Esophagus muscularis mucosa (tissue), 3 donors: ENCODE data around the gene IP6K2.

Experiments used
- CTCF ChIP-seq, 3 experiments: fragments of 200-600 bp in 2 of 3; fragments of 450-650 bp in 1 of 3; sonication (generic) in 2 of 3; IDR thresholded peaks; one replicate each; pipeline ENCODE4 v1.5.1; 2017 to 2019; ENCODE audit warnings: antibody characterized with exemption in 3 of 3, mild to moderate bottlenecking in 2 of 3, moderate library complexity in 1 of 3
- POLR2A ChIP-seq: fragments of 450-650 bp; IDR thresholded peaks from one replicate; pipeline ENCODE4 v1.6.1; 2017; ENCODE audit warnings: antibody characterized with exemption, moderate library complexity, mild to moderate bottlenecking, low read depth

GRCh38 chr3:48664313-48664644, 52.7 kb downstream of the IP6K2 start:
- TF ChIP-seq POLR2A, result no peak
- no peak for TF ChIP-seq CTCF (IDR thresholded peaks at IDR 0.05)
